ENCODE measurements around the gene PTPRN2. TPM values are rescaled to one million over a fixed set of nuclear protein-coding genes. Genes with fewer than 3 reads are reported as not detected.

Gene PTPRN2
- total and polyA plus RNA-seq, 2 of the 8 experiments (the other 6 are each of a cell fraction or from before 2014, with no cell fraction given) = 2.6 to 4.5 TPM

DNA sequence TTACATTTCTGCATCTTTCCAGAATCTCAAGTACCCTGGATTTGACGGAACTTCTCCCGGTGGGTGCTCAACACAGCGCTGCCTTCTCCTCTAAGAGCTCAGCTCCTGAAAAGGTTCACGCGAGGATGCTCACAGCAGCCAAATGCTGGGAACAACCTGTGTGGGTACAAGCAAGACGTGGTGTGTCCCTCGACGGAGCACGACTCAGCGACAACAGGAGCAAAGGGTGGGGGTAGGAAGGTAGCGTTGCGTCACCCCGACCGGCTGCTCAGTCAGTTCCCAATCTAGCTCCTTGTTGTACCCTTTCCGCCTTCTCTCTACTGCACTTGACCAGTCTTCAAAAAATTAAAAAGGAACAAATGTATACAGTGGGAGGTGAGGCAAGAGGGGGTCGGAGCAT is 117.3 kb downstream of the PTPRN2 start:
- H3K4me2 ChIP-seq (ENCODE audit: insufficient read depth in 1 of 2, low read depth in 2 of 2, low read length in 2 of 2) = peak overlapping the region in 1 of 2 experiments; percentile 62; a peak in 1 of 4 replicates
- no peak overlapping the region for H4K8ac ChIP-seq (ENCODE audit: extremely low read depth, insufficient read depth, low read length)
- no peak overlapping the region for H3K4me3 ChIP-seq (ENCODE audit: extremely low read depth in 1 of 4, insufficient read depth in 2 of 4, low read depth in 3 of 4, low read length in 4 of 4)
- no peaks in the 10 kb centered on the region for H3K79me1 ChIP-seq (ENCODE audit: low read depth, low read length)
- peak overlapping the region; percentile 71 for H2AFZ ChIP-seq (ENCODE audit: low read length)
- peak overlapping the region; percentile 75; the same call in 1 of the 2 replicates for H2BK20ac ChIP-seq (ENCODE audit: low read length)
- ChIA-PET CTCF (ENCODE audit: partially characterized antibody) (interaction anchor here (0.7 to 2.9 kb wide), 6 partner anchors 16 to 177 kb away, joined by 3 to 12 read pairs (median 4); no protein-coding TSS in a partner anchor), POLR2A (ENCODE audit: partially characterized antibody) (interaction anchor here (1.0 to 1.3 kb wide), 2 partner anchors 13 to 120 kb away, joined by 4 read pairs; no protein-coding TSS in a partner anchor)
- peak overlapping the region; percentile 95; the same call in 1 of the 2 replicates for H2BK15ac ChIP-seq (ENCODE audit: low read length)
- H3K23ac ChIP-seq (ENCODE audit: insufficient read length) = no peak overlapping the region
- peak overlapping the region; percentile 97 for H2BK12ac ChIP-seq (ENCODE audit: low read depth, low read length)
- peak overlapping the region; percentile 56 for H4K91ac ChIP-seq (replicated peaks; ENCODE audit: insufficient read length, low read length)
- no peaks in the 10 kb centered on the region for H3K79me2 ChIP-seq (ENCODE audit: control insufficient read depth in 1 of 2, insufficient read depth in 2 of 2, low read length in 2 of 2)
- H3K56ac ChIP-seq (replicated peaks; ENCODE audit: insufficient read length, low read depth, low read length) = no peak overlapping the region
- H3K23me2 ChIP-seq (ENCODE audit: low read depth, low read length) = no peaks in the 10 kb centered on the region
- H3K4ac ChIP-seq (replicated peaks; ENCODE audit: insufficient read length, low read depth, low read length) = peak overlapping the region; percentile 71
- no peak overlapping the region for H2BK120ac ChIP-seq (replicated peaks; ENCODE audit: low read depth, low read length)
- H3K36me3 ChIP-seq (ENCODE audit: control insufficient read depth in 2 of 4, insufficient read depth in 4 of 4, low read length in 3 of 4) = no peaks in the 10 kb centered on the region
- no peaks in the 10 kb centered on the region for H4K20me1 ChIP-seq (replicated peaks in 1 of 2; ENCODE audit: control insufficient read depth in 1 of 2, insufficient read depth in 2 of 2, low read length in 2 of 2)
- peak overlapping the region; percentile 89 for H2BK5ac ChIP-seq (ENCODE audit: low read depth, low read length)
- peak overlapping the region; percentile 88; the same call in 1 of the 2 replicates for H3K18ac ChIP-seq (ENCODE audit: extremely low read depth, low read length)
- 80% methylated on average over 16 of the region's 16 CpGs; no CpG with 5 or more reads in 1 of the 2 experiments for WGBS, 2 experiments (ENCODE audit: extremely low coverage in 1 of 2, insufficient coverage in 1 of 2, insufficient read length in 1 of 2, insufficient replicate concordance in 2 of 2, low coverage in 1 of 2, low lambda C conversion rate in 2 of 2, missing lambda C conversion rate in 1 of 2)
- no peaks in the 10 kb centered on the region; a peak in 1 of 7 replicates for H3K27me3 ChIP-seq (replicated peaks in 1 of 4; ENCODE audit: control insufficient read depth in 3 of 4, extremely low read depth in 1 of 4, insufficient read depth in 3 of 4, low read length in 3 of 4)
- TF ChIP-seq, protein P1, sequence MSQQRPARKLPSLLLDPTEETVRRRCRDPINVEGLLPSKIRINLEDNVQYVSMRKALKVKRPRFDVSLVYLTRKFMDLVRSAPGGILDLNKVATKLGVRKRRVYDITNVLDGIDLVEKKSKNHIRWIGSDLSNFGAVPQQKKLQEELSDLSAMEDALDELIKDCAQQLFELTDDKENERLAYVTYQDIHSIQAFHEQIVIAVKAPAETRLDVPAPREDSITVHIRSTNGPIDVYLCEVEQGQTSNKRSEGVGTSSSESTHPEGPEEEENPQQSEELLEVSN (IDR thresholded peaks at IDR 0.05) = 0 out of 2 replicates have a peak, but pooled peaks have one; percentile 65
- TF ChIP-seq, protein P2, sequence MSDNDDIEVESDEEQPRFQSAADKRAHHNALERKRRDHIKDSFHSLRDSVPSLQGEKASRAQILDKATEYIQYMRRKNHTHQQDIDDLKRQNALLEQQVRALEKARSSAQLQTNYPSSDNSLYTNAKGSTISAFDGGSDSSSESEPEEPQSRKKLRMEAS (IDR thresholded peaks at IDR 0.05) = peak; percentile 38; the same call in 1 of the 2 replicates
- TF ChIP-seq SRF (IDR thresholded peaks at IDR 0.05; ENCODE audit: low read depth, low read length) (no peak), CEBPB (IDR thresholded peaks at IDR 0.05; ENCODE audit: low read depth, low read length) (peak; percentile 70), CBX5 (IDR thresholded peaks at IDR 0.05; ENCODE audit: low read depth, low read length) (no peak), NRF1 (IDR thresholded peaks at IDR 0.05; ENCODE audit: low read depth, low read length) (no peak)
- no peak overlapping the region for H3K14ac ChIP-seq (ENCODE audit: insufficient read length)
- H3K9me3 ChIP-seq (ENCODE audit: insufficient read depth in 2 of 2, low read depth in 1 of 2, low read length in 1 of 2) = 0 out of 4 replicates have a peak, but pooled peaks cover 0 to 3% of the 10 kb centered on the region in 2 experiments
- H3K9ac ChIP-seq (replicated peaks in 1 of 4; ENCODE audit: extremely low read depth in 1 of 4, low read depth in 3 of 4, low read length in 3 of 4) = no peak overlapping the region
- FAIRE-seq (peak; percentile 58), DNase-seq (ENCODE audit: low read depth in 1 of 2, low spot score in 2 of 2) (no peak)
- peaks cover 14 to 29% (median 19%) of the 10 kb centered on the region in 4 experiments for H3K4me1 ChIP-seq (replicated peaks in 1 of 4; ENCODE audit: control insufficient read depth in 3 of 4, insufficient read depth in 4 of 4, low read length in 3 of 4)
- peak overlapping the region; percentile 29; the same call in 1 of the 2 replicates for H3K27ac ChIP-seq (ENCODE audit: low read depth, low read length)
- peak overlapping the region; percentile 70 for H4K5ac ChIP-seq (ENCODE audit: insufficient read length, low read depth, low read length)
- peak overlapping the region; percentile 96; the same call in 1 of the 2 replicates for H2AK5ac ChIP-seq (ENCODE audit: low read depth, low read length)

Data from H1 (cell line).